HL-60 (cell line): ENCODE results near the gene SCARF1.

Experiments
- DNase-seq, 2 experiments: peaks; one replicate each; pipeline ENCODE4 v3.0.0-alpha.2; 2010 to 2020; ENCODE audit warnings: low read depth in 1 of 2, low spot score in 1 of 2
- H3K27ac ChIP-seq: fragments of 250-450 bp; sonication (Bioruptor Pico); replicated peaks from 2 replicates; pipeline ENCODE4 v1.5.1; 2020; ENCODE audit warnings: mild to moderate bottlenecking, moderate library complexity
- H3K27me3 ChIP-seq: fragments of 250-450 bp; sonication (Bioruptor Pico); 2 replicates; pipeline ENCODE4 v1.5.1; 2021; ENCODE audit warnings: mild to moderate bottlenecking, moderate library complexity; ENCODE audit not compliant: insufficient read depth, poor library complexity, severe bottlenecking
- H3K4me3 ChIP-seq: replicated peaks from 2 replicates; pipeline ENCODE4 v1.5.1; 2011; ENCODE audit warnings: mild to moderate bottlenecking, control low read depth, low read length; ENCODE audit not compliant: insufficient read depth
- GABPA ChIP-seq: IDR thresholded peaks from 2 replicates; pipeline ENCODE4 v1.6.1; 2012; ENCODE audit warnings: low read depth
- POLR2AphosphoS5 ChIP-seq: IDR thresholded peaks from 2 replicates; pipeline ENCODE4 v1.6.1; 2012; ENCODE audit warnings: low read depth
- SPI1 ChIP-seq: IDR thresholded peaks from 2 replicates; pipeline ENCODE4 v1.6.1; 2012; ENCODE audit warnings: low read depth, mild to moderate bottlenecking, borderline replicate concordance
- long read RNA-seq: library from polyadenylated mRNA; unstranded; transcript quantifications from one replicate; pipeline ENCODE4 v2.0.0, GENCODE V29; 2020
- TF ChIP-seq, protein P1 (sequence below): IDR thresholded peaks from 2 replicates; pipeline ENCODE4 v1.6.1; 2012; ENCODE audit warnings: low read depth; ENCODE audit not compliant: insufficient replicate concordance
- TF ChIP-seq, protein P2 (sequence below): IDR thresholded peaks from one replicate; pipeline ENCODE4 v1.5.1; 2011; ENCODE audit warnings: low read length, control low read depth, inconsistent platforms; ENCODE audit not compliant: insufficient read depth

The SCARF1 gene, protein sequence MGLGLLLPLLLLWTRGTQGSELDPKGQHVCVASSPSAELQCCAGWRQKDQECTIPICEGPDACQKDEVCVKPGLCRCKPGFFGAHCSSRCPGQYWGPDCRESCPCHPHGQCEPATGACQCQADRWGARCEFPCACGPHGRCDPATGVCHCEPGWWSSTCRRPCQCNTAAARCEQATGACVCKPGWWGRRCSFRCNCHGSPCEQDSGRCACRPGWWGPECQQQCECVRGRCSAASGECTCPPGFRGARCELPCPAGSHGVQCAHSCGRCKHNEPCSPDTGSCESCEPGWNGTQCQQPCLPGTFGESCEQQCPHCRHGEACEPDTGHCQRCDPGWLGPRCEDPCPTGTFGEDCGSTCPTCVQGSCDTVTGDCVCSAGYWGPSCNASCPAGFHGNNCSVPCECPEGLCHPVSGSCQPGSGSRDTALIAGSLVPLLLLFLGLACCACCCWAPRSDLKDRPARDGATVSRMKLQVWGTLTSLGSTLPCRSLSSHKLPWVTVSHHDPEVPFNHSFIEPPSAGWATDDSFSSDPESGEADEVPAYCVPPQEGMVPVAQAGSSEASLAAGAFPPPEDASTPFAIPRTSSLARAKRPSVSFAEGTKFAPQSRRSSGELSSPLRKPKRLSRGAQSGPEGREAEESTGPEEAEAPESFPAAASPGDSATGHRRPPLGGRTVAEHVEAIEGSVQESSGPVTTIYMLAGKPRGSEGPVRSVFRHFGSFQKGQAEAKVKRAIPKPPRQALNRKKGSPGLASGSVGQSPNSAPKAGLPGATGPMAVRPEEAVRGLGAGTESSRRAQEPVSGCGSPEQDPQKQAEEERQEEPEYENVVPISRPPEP
- long read RNA-seq, result 0 reads

DNA sequence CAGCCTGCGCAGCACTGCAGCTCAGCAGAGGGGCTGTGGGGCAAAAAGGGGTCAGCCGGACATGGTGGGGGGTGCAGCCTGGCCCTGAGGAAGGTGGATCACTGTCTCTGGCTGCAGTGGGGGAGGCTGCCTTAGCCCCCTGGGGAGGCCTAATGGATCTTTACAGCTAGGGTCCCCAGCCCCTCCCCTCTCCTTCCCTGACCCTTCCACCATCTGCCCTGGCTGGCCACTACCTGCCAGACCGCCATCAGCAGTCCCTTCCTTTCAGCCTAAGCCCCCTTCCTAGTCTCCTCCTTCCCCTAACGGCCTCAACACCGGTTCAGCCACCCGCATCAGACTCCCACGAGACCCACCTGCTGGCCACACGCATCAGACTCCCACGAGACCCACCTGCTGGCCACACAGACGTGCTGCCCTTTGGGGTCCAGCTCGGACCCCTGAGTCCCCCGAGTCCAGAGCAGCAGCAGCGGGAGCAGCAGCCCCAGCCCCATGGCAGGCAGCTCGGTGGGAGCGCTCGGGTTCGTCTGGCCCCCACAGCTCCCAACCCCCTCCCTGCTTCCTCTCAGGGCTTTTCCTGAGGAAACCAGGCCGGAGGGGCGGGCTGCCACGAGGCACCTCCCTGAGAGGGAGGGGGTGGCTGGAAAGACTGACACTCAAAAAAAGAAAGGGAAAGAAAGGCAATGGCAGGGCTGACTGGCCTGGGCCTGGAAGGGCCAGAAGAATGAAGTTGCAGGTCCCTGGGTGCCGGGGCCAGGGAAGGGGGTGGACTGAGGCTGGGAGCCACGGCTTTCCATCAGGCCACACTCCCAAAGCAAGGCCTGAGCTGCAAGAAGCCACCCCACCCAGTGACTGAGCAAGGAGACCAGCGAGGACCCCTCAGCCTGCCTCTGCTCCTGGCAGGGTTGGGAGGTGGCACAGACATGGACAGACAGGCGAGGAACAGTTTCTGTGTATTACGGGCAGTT lies at the start of gene SCARF1:
Gene SCARF1 (minus strand): TSS at position 526 of the 965 bp plus-strand sequence. CDS start 35 bp downstream, at position 491.
- Histone ChIP-seq H3K4me3 (no peak within 1 kb of the TSS), H3K27ac (no peak within 1 kb of the TSS)
- no peak for DNase-seq

DNA sequence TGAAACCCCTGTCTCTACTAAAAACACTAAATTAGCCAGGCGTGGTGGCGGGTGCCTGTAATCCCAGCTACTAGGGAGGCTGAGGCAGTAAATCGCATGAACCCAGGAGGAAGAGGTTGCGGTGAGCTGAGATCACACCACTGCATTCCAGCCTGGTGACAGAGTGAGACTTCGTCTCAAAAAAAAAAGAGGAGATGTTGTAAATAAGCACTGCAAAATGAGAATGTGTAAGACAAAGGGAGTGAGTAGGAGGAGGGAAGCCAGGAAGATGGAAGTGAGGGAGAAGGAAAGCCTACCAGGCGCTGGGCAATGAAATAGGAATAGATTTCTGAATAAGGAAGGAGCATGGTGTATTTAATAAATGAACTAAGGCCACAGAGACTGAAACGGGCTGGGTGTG lies 47.8 kb upstream of the SCARF1 start:
- Histone ChIP-seq H3K27ac (no peak overlapping the region), H3K4me3 (no peak overlapping the region)

More for the DNA sequence above, at the start of gene SCARF1:
- TF ChIP-seq GABPA (no peak), SPI1 (no peak), POLR2AphosphoS5 (no peak)
- TF ChIP-seq, protein P1, sequence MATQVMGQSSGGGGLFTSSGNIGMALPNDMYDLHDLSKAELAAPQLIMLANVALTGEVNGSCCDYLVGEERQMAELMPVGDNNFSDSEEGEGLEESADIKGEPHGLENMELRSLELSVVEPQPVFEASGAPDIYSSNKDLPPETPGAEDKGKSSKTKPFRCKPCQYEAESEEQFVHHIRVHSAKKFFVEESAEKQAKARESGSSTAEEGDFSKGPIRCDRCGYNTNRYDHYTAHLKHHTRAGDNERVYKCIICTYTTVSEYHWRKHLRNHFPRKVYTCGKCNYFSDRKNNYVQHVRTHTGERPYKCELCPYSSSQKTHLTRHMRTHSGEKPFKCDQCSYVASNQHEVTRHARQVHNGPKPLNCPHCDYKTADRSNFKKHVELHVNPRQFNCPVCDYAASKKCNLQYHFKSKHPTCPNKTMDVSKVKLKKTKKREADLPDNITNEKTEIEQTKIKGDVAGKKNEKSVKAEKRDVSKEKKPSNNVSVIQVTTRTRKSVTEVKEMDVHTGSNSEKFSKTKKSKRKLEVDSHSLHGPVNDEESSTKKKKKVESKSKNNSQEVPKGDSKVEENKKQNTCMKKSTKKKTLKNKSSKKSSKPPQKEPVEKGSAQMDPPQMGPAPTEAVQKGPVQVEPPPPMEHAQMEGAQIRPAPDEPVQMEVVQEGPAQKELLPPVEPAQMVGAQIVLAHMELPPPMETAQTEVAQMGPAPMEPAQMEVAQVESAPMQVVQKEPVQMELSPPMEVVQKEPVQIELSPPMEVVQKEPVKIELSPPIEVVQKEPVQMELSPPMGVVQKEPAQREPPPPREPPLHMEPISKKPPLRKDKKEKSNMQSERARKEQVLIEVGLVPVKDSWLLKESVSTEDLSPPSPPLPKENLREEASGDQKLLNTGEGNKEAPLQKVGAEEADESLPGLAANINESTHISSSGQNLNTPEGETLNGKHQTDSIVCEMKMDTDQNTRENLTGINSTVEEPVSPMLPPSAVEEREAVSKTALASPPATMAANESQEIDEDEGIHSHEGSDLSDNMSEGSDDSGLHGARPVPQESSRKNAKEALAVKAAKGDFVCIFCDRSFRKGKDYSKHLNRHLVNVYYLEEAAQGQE, result no peak
- TF ChIP-seq, protein P2, sequence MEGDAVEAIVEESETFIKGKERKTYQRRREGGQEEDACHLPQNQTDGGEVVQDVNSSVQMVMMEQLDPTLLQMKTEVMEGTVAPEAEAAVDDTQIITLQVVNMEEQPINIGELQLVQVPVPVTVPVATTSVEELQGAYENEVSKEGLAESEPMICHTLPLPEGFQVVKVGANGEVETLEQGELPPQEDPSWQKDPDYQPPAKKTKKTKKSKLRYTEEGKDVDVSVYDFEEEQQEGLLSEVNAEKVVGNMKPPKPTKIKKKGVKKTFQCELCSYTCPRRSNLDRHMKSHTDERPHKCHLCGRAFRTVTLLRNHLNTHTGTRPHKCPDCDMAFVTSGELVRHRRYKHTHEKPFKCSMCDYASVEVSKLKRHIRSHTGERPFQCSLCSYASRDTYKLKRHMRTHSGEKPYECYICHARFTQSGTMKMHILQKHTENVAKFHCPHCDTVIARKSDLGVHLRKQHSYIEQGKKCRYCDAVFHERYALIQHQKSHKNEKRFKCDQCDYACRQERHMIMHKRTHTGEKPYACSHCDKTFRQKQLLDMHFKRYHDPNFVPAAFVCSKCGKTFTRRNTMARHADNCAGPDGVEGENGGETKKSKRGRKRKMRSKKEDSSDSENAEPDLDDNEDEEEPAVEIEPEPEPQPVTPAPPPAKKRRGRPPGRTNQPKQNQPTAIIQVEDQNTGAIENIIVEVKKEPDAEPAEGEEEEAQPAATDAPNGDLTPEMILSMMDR, result no peak
- H3K27me3 ChIP-seq, result no peaks in the 10 kb centered on the region

More for the DNA sequence above, 47.8 kb upstream of the SCARF1 start:
- no peak for DNase-seq
- no peaks in the 10 kb centered on the region for H3K27me3 ChIP-seq
- TF ChIP-seq POLR2AphosphoS5 (no peak), GABPA (no peak), SPI1 (no peak)
- TF ChIP-seq, protein P2, result no peak
- TF ChIP-seq, protein P1, result no peak
